Measurements from ENCODE around the gene KSR1.
"Not testable (repeated sequence)": the region's sequence is repeated elsewhere in the genome, so short reads cannot be mapped to it uniquely, and the experiment has no call there.

KSR1 gene

GRCh38 chr17:27455914-27456680 is at the start of gene KSR1:
Gene KSR1 (plus strand): TSS chr17:27456448. CDS start chr17:27456644, 196 bp downstream.
- DNase-seq: peak; percentile 91

GRCh38 chr17:27407916-27408864 is 48.1 kb upstream of the KSR1 start:
- no peak for DNase-seq

GRCh38 chr17:27408891-27409290 is 47.4 kb upstream of the KSR1 start:
- DNase-seq: no peak

GRCh38 chr17:27412158-27412557 is 44.1 kb upstream of the KSR1 start:
- not testable (repeated sequence) for DNase-seq

- DNase-seq: no peak
Measured at GRCh38 chr17:27413315-27413714, 42.9 kb upstream of the KSR1 start.

- DNase-seq: no peak
Measured at GRCh38 chr17:27413792-27414191, 42.5 kb upstream of the KSR1 start.

- DNase-seq: no peak
Measured at GRCh38 chr17:27414271-27414670, 42.0 kb upstream of the KSR1 start.

- DNase-seq: no peak
Measured at GRCh38 chr17:27414694-27415093, 41.6 kb upstream of the KSR1 start.

GRCh38 chr17:27415120-27415795 is 41.0 kb upstream of the KSR1 start:
- no peak for DNase-seq

- no peak for DNase-seq
Measured at GRCh38 chr17:27417596-27418365, 38.5 kb upstream of the KSR1 start.

- DNase-seq: no peak
Measured at GRCh38 chr17:27418366-27418615, 38.0 kb upstream of the KSR1 start.

GRCh38 chr17:27419156-27419555 is 37.1 kb upstream of the KSR1 start:
- DNase-seq: no peak

- DNase-seq: no peak
Measured at GRCh38 chr17:27420211-27420950, 35.9 kb upstream of the KSR1 start.

GRCh38 chr17:27421111-27421510 is 35.1 kb upstream of the KSR1 start:
- DNase-seq: no peak

GRCh38 chr17:27421626-27422025 is 34.6 kb upstream of the KSR1 start:
- not testable (repeated sequence) for DNase-seq

GRCh38 chr17:27422601-27423000 is 33.6 kb upstream of the KSR1 start:
- DNase-seq: no peak

- no peak for DNase-seq
Measured at GRCh38 chr17:27423651-27424050, 32.6 kb upstream of the KSR1 start.

- no peak for DNase-seq
Measured at GRCh38 chr17:27424516-27424915, 31.7 kb upstream of the KSR1 start.

- no peak for DNase-seq
Measured at GRCh38 chr17:27424941-27425340, 31.3 kb upstream of the KSR1 start.

GRCh38 chr17:27425571-27425970 is 30.7 kb upstream of the KSR1 start:
- DNase-seq: not testable (repeated sequence)

GRCh38 chr17:27425991-27426390 is 30.3 kb upstream of the KSR1 start:
- no peak for DNase-seq

GRCh38 chr17:27426471-27426870 is 29.8 kb upstream of the KSR1 start:
- DNase-seq: not testable (repeated sequence)

All from retina (tissue), 1 donor.